Uterus (tissue), 4 donors: ENCODE results near the gene A1BG. TPM values are rescaled to one million over a fixed set of nuclear protein-coding genes. Genes with fewer than 3 reads are reported as not detected.

Source experiments
- DNase-seq, 2 donors: peaks; one replicate each; pipeline ENCODE4 v3.0.0-alpha.2; 2019 to 2020
- H3K27ac ChIP-seq, 2 donors: fragments of 200-600 bp; sonication (generic); 1 replicate in 1 of 2; 2 replicates in 1 of 2; pipeline ENCODE4 v1.5.1; 2016 to 2018
- H3K27me3 ChIP-seq, 2 donors: fragments of 200-600 bp; sonication (generic); one replicate each; pipeline ENCODE4 v1.5.1; 2018 to 2019; ENCODE audit warnings: control low read depth in 1 of 2
- H3K36me3 ChIP-seq, 2 donors: fragments of 200-600 bp; sonication (generic); one replicate each; pipeline ENCODE4 v1.5.1; 2019; ENCODE audit warnings: control low read depth in 1 of 2
- H3K4me1 ChIP-seq, 2 donors: fragments of 200-600 bp; sonication (generic); one replicate each; pipeline ENCODE4 v1.5.1; 2018 to 2019; ENCODE audit warnings: control low read depth in 1 of 2
- H3K4me3 ChIP-seq, 2 donors: fragments of 200-600 bp; sonication (generic); 1 replicate in 1 of 2; 2 replicates in 1 of 2; pipeline ENCODE4 v1.5.1; 2018 to 2019; ENCODE audit warnings: mild to moderate bottlenecking in 1 of 2
- H3K9me3 ChIP-seq, 2 donors: fragments of 200-600 bp; sonication (generic); one replicate each; pipeline ENCODE4 v1.5.1; 2019; ENCODE audit warnings: control low read depth in 1 of 2
- CTCF ChIP-seq, 4 experiments: fragments of 200-600 bp in 2 of 4; fragments of 450-650 bp in 2 of 4; sonication (generic) in 2 of 4; IDR thresholded peaks; one replicate each; pipeline ENCODE4 v1.5.1; 2016 to 2019; ENCODE audit warnings: antibody characterized with exemption in 4 of 4, mild to moderate bottlenecking in 2 of 4, moderate library complexity in 1 of 4
- POLR2A ChIP-seq, 2 donors: fragments of 450-650 bp; IDR thresholded peaks; one replicate each; pipeline ENCODE4 v1.6.1; 2016; ENCODE audit warnings: antibody characterized with exemption in 2 of 2, mild to moderate bottlenecking in 1 of 2, moderate library complexity in 1 of 2
- intact Hi-C: fragments of 100-400 bp; cut with DNase I; formaldehyde crosslinking; loops from one replicate; pipeline ENCODE4 v1.15.1; 2023; ENCODE audit warnings: low total_unique reads
- total RNA-seq, 4 donors: library from RNA; depleted of rRNA in 3 of 4; stranded (reverse); fragments of >200 nt in 3 of 4; gene quantifications; one replicate each; pipeline versions ENCODE4 v1.1.0 to v1.2.4, GENCODE V29; 2014 to 2023
- donor health status: DM: yes; HTN: yes; CAD: no.

The A1BG gene
- total RNA-seq, 4 donors from 2014 or later = 2.8 to 108 (median 12.9) TPM

GRCh38 chr19:58354478-58355030, 1.3 kb upstream of the A1BG start:
- H3K9me3 ChIP-seq = no peaks in the 10 kb centered on the region
- H3K27ac ChIP-seq = no peak overlapping the region
- intact Hi-C loops = no loop called here
- H3K4me1 ChIP-seq = peaks cover 0 to 15% of the 10 kb centered on the region in 2 donors
- H3K4me3 ChIP-seq = no peak overlapping the region
- no peak for DNase-seq
- H3K27me3 ChIP-seq = no peaks in the 10 kb centered on the region
- no peak for TF ChIP-seq CTCF (IDR thresholded peaks at IDR 0.05)
- no peak for TF ChIP-seq POLR2A (IDR thresholded peaks at IDR 0.05)
- no peaks in the 10 kb centered on the region for H3K36me3 ChIP-seq

DNA sequence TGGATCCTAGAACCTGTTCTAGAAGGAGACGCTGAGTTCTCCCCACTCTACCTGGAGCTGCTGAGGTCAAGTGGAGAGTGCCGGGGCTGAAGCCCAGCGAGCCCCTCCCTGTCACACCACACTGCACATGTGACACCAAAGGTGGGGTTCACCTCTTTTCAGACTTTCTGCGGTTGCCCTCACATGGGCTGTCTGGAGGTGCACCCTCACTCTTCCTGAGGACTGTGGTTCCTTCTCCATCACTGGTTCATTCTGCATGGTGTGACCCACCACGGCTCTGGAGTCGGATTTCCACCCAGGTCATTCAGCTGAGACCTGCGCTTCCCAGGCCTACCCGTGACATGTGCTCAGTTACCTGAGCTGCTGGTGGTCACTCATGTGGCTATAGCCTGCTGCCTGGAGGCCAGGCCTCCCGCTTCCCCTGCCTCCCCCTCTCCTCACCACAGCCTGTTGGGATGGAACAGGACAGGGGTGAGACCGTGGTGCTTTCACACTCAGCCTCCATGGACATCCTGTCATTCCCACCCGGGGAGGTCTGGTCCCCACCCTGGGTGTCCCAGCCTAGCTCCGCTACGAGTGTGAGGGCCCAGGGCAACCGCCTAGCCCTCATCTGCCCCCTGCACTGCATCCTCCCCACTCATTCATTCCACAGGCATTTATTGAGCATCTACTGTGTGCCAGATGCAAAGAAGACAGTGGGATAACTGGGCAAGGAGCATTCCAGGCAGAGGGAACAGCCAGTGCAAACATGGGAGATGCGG, 605 bp upstream of the A1BG start:
- DNase-seq = no peak
- TF ChIP-seq POLR2A (IDR thresholded peaks at IDR 0.05) (no peak), CTCF (IDR thresholded peaks at IDR 0.05) (no peak)
- H3K4me3 ChIP-seq = no peak overlapping the region
- intact Hi-C loops = no loop called here
- no peaks in the 10 kb centered on the region for H3K36me3 ChIP-seq
- H3K9me3 ChIP-seq = no peaks in the 10 kb centered on the region
- no peak overlapping the region for H3K27ac ChIP-seq
- peaks cover 0 to 15% of the 10 kb centered on the region in 2 donors for H3K4me1 ChIP-seq
- no peaks in the 10 kb centered on the region for H3K27me3 ChIP-seq

DNA sequence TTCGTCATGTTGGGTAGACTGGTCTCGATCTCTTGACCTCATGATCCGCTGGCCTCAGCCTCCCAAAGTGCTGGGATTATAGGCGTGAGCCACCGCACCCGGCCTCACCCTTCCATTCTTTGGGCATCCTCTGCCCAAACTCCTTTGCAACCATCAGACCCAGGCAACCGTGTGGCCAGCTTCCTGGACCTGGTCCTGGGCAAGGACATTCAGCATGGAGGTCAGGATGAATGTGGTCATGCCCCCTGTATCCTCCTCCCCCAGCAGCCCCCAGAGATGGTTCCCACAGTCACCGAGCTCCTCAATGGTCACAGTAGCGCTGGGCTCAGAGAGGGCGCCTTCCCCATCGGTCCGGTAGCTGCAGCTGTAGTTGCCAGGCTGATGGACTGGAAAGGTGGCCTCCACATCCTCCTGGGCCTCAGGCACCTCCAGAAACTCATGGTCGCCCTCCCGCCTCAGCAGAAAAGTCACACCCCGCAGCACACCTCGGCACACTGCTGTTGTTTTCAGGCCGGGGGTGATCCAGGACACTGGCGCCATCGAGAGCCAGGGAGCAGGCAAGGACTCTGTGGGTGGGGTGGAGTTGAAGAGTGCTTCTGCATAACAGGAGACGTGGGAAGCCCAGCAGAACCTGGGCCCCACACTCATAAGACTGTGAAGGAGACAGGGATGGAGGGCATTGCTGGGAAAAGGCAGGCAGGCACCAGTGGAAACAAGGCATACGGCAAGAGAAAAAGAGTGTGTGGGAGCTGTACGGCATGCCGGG, 1.1 kb downstream of the A1BG start:
- no peaks in the 10 kb centered on the region for H3K27me3 ChIP-seq
- intact Hi-C loops = no loop called here
- TF ChIP-seq CTCF (IDR thresholded peaks at IDR 0.05) = no peak
- no peak for TF ChIP-seq POLR2A (IDR thresholded peaks at IDR 0.05)
- H3K4me3 ChIP-seq = no peak overlapping the region
- DNase-seq = no peak
- H3K4me1 ChIP-seq = peaks cover 0 to 14% of the 10 kb centered on the region in 2 donors
- H3K27ac ChIP-seq = no peak overlapping the region
- H3K9me3 ChIP-seq = no peaks in the 10 kb centered on the region
- no peaks in the 10 kb centered on the region for H3K36me3 ChIP-seq

GRCh38 chr19:58351558-58351878, 1.8 kb downstream of the A1BG start:
- H3K4me1 ChIP-seq = peaks cover 0 to 7% of the 10 kb centered on the region in 2 donors
- TF ChIP-seq POLR2A (IDR thresholded peaks at IDR 0.05) (no peak), CTCF (IDR thresholded peaks at IDR 0.05) (no peak)
- no peaks in the 10 kb centered on the region for H3K9me3 ChIP-seq
- no peak overlapping the region for H3K27ac ChIP-seq
- no peak for DNase-seq
- no peaks in the 10 kb centered on the region for H3K27me3 ChIP-seq
- no peaks in the 10 kb centered on the region for H3K36me3 ChIP-seq
- intact Hi-C loops = no loop called here
- no peak overlapping the region for H3K4me3 ChIP-seq
